Pancreas (tissue), 10 donors: Measurements from ENCODE around the gene XIRP2. TPM values are rescaled to one million over a fixed set of nuclear protein-coding genes. Genes with fewer than 3 reads are reported as not detected.

Source experiments
- ATAC-seq, 4 donors: fragments of 200-7000 bp; cut with Tn5 transposase; one replicate each; pipeline versions ENCODE4 v1.8.0 to v1.9.1; 2020; ENCODE audit warnings: mild to moderate bottlenecking in 4 of 4, moderate library complexity in 4 of 4
- DNase-seq, 6 donors: peaks; one replicate each; pipeline ENCODE4 v3.0.0-alpha.2; 2020
- FAIRE-seq: peaks from 2 replicates; lab custom pipeline; 2012; peaks lifted over from hg19 to GRCh38; lab: Jason Lieb, UNC
- H3K27ac ChIP-seq, 4 donors: fragments of 200-600 bp; sonication (generic); 1 replicate in 3 of 4; 2 replicates in 1 of 4; pipeline versions ENCODE4 v1.5.0 to v1.8.0; 2020
- H3K27me3 ChIP-seq, 4 donors: fragments of 200-600 bp; one replicate each; pipeline ENCODE4 v1.8.0; 2021
- H3K36me3 ChIP-seq, 3 donors: fragments of 200-600 bp; sonication (generic) in 1 of 3; one replicate each; pipeline versions ENCODE4 v1.5.0 to v1.8.0; 2020 to 2021
- H3K4me1 ChIP-seq, 3 donors: fragments of 200-600 bp; one replicate each; pipeline ENCODE4 v1.8.0; 2021
- H3K4me3 ChIP-seq, 4 donors: fragments of 200-600 bp; sonication (generic) in 2 of 4; one replicate each; pipeline versions ENCODE4 v1.5.0 to v1.8.0; 2020 to 2021
- H3K9me3 ChIP-seq, 4 donors: fragments of 200-600 bp; one replicate each; pipeline ENCODE4 v1.8.0; 2021
- CTCF ChIP-seq, 4 donors: fragments of 200-600 bp; sonication (generic) in 3 of 4; IDR thresholded peaks; one replicate each; pipeline versions ENCODE4 v1.5.0 to v1.8.0; 2021; ENCODE audit warnings: antibody characterized with exemption in 4 of 4
- WGBS, 2 donors: extraction: QIAGEN DNeasy Blood & Tissue Kit; methylation state at CpG; one replicate each; pipeline ENCODE4 v1.1.7; 2013; 5-methylcytosine and 5-hydroxymethylcytosine counted together
- intact Hi-C, 3 donors: fragments of 100-400 bp; cut with DNase I; formaldehyde crosslinking; loops; one replicate each; pipeline versions ENCODE4 v1.11.1 to v1.14.2; 2022
- polyA plus RNA-seq, 2 donors: library from polyadenylated mRNA; stranded (reverse); fragments of 200-250 nt; gene quantifications; one replicate each; pipeline ENCODE4 v1.2.3, GENCODE V29; 2013
- total RNA-seq, 6 donors: library from RNA; stranded (reverse); fragmentation: NEBNext Ultra II Directional in 4 of 6; extraction: Animal tissue kit (Norgen Biotek cat#: 25700) in 4 of 6; gene quantifications; one replicate each; pipeline versions ENCODE4 v1.2.1 to v1.2.4, GENCODE V29; 2021 to 2023
- donor health status: healthy with polysubstance abuse.
- donor health status: DM: no; HTN: no; CAD: no; lungs with moderate emphysema.
- donor health status: DM: no; HTN: no; CAD: no.
- donor health status: control.
- donor health status: control.
- donor health status: Bipolar disorder and iron deficiency.
- donor health status: DM: yes; HTN: yes; CAD: no.
- donor health status: DM: no; HTN: no; CAD: no.
- donor health status: DM: no; HTN: no; CAD: no.
- donor health status: DM: yes; HTN: yes; CAD: no.

XIRP2 gene
- total and polyA plus RNA-seq, 8 donors = 0.08 to 0.35 (median 0.28) TPM; not detected in 5

- FAIRE-seq (no peak), ATAC-seq (peak; percentile 62 to 82 (median 76)), DNase-seq (peak in 3 of 6 donors; percentile 16 to 32 (median 19))
- H3K27ac ChIP-seq = peak overlapping the region in 1 of 4 donors; percentile 46
- H3K4me1 ChIP-seq = peaks cover 7 to 28% (median 11%) of the 10 kb centered on the region in 3 donors
- H3K36me3 ChIP-seq = no peaks in the 10 kb centered on the region
- no peaks in the 10 kb centered on the region for H3K27me3 ChIP-seq
- TF ChIP-seq CTCF (IDR thresholded peaks at IDR 0.05) = no peak
- intact Hi-C loops = no loop called here
- WGBS, 2 donors = 21 to 31% methylated on average over 6 of the region's 6 CpGs
- H3K9me3 ChIP-seq = no peaks in the 10 kb centered on the region
- H3K4me3 ChIP-seq = no peak overlapping the region
These were observed 308.4 kb downstream of the XIRP2 start for GRCh38 chr2:167196461-167197252.

DNA sequence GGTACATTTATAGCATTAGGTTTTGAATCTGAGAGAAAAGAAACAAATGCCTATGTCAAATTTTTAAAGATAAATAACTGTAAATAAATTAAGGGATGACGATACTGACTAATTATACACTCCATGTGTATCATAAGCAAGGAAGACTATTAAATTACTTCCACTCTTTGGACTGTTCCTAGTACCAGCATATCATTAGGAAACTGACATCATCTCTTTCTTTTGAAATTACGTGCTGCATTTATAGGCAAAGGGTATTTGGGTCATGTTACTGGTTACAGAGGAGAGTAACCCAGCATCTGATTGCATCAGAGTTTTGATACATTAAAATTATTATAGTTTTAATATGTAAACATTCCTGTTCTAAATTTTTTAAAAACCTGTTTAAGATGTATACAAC is 309.7 kb downstream of the XIRP2 start:
- no peak for FAIRE-seq
- no peak overlapping the region for H3K27ac ChIP-seq
- WGBS, 2 donors = 71 to 78% methylated on average over 2 of the region's 2 CpGs
- H3K9me3 ChIP-seq = no peaks in the 10 kb centered on the region
- no peaks in the 10 kb centered on the region for H3K27me3 ChIP-seq
- no peaks in the 10 kb centered on the region for H3K36me3 ChIP-seq
- no peak for TF ChIP-seq CTCF (IDR thresholded peaks at IDR 0.05)
- no peak overlapping the region for H3K4me3 ChIP-seq
- peaks cover 7 to 28% (median 11%) of the 10 kb centered on the region in 3 donors for H3K4me1 ChIP-seq
- DNase-seq = no peak
- no peak for ATAC-seq
- intact Hi-C loops = no loop called here

GRCh38 chr2:167198576-167198975 is 310.3 kb downstream of the XIRP2 start:
- H3K4me1 ChIP-seq = peaks cover 7 to 28% (median 11%) of the 10 kb centered on the region in 3 donors
- intact Hi-C loops = no loop called here
- H3K9me3 ChIP-seq = no peaks in the 10 kb centered on the region
- no peak for ATAC-seq
- no peak overlapping the region for H3K4me3 ChIP-seq
- no peaks in the 10 kb centered on the region for H3K27me3 ChIP-seq
- no peak for FAIRE-seq
- TF ChIP-seq CTCF (IDR thresholded peaks at IDR 0.05) = no peak
- H3K36me3 ChIP-seq = no peaks in the 10 kb centered on the region
- DNase-seq = no peak
- 15 to 21% methylated on average over 2 of the region's 2 CpGs for WGBS, 2 donors
- peak overlapping the region in 1 of 4 donors; percentile 10 for H3K27ac ChIP-seq

- no peak for DNase-seq
These were observed 311.7 kb downstream of the XIRP2 start for GRCh38 chr2:167200019-167200418.

More at GRCh38 chr2:167200019-167200418, 311.7 kb downstream of the XIRP2 start:
- peaks cover 7 to 28% (median 11%) of the 10 kb centered on the region in 3 donors for H3K4me1 ChIP-seq
- no peak overlapping the region for H3K4me3 ChIP-seq
- TF ChIP-seq CTCF (IDR thresholded peaks at IDR 0.05) = no peak
- H3K27ac ChIP-seq = no peak overlapping the region
- FAIRE-seq (no peak), ATAC-seq (no peak)
- no peaks in the 10 kb centered on the region for H3K27me3 ChIP-seq
- 95% methylated on average over 5 of the region's 5 CpGs for WGBS, 2 donors
- H3K36me3 ChIP-seq = no peaks in the 10 kb centered on the region
- H3K9me3 ChIP-seq = no peaks in the 10 kb centered on the region
- intact Hi-C loops = no loop called here
